ENCODE data around the gene TPO. TPM values are rescaled to one million over a fixed set of nuclear protein-coding genes. Genes with fewer than 3 reads are reported as not detected.

TPO gene
- total RNA-seq, 1 experiment from 2014 or later = not detected

GRCh38 chr2:1586923-1587840 lies 173.9 kb downstream of the TPO start:
- intact Hi-C loops (cut with micrococcal nuclease; ENCODE audit: unreplicated experiment) = loop anchor here (1.0 to 5.0 kb wide), 4 partner anchors 33 to 155 kb away; partner anchors contain the start of gene PXDN
- Histone ChIP-seq H4K20me1 (ENCODE audit: insufficient read depth) (no peaks in the 10 kb centered on the region; the same call in 1 of the 2 replicates), H3F3A (ENCODE audit: insufficient read depth, low read depth) (peaks cover 24% of the 10 kb centered on the region), H3K4me2 (peak overlapping the region; percentile 82), H3K27me3 (ENCODE audit: insufficient read depth, low read depth) (peaks cover 18% of the 10 kb centered on the region), H3K9me2 (ENCODE audit: insufficient read depth) (no peaks in the 10 kb centered on the region), H3K27ac (peak overlapping the region; percentile 78), H3K4me3 (peak overlapping the region; percentile 54; the same call in 1 of the 2 replicates), H3K36me3 (ENCODE audit: low read depth) (no peaks in the 10 kb centered on the region), H3K4me1 (replicated peaks; ENCODE audit: insufficient read depth) (peaks cover 23% of the 10 kb centered on the region), H3K9me3 (ENCODE audit: insufficient read depth, low read depth) (no peaks in the 10 kb centered on the region), H2AFZ (no peak overlapping the region), H3K79me2 (ENCODE audit: low read depth) (no peaks in the 10 kb centered on the region)
- TF ChIP-seq CTCF (conservative IDR thresholded peaks at IDR 0.05) (no peak), EZH2 (IDR thresholded peaks at IDR 0.05; ENCODE audit: low read depth) (no peak)
- ChIA-PET CTCF (interaction anchor here (1.3 to 1.7 kb wide), 3 partner anchors 34 to 38 kb away, joined by 4 to 6 read pairs (median 5); no protein-coding TSS in a partner anchor), POLR2A (ENCODE audit: unreplicated experiment) (interaction anchor here (0.6 kb wide), 1 partner anchor 9 kb away, joined by 5 read pairs; no protein-coding TSS in a partner anchor)
- DNase-seq = peak; percentile 77 to 84
- BruUV-seq (replicated peaks) = no TSS peak

- DNase-seq = no peak
- BruUV-seq (replicated peaks) = no TSS peak
- Histone ChIP-seq H3K27me3 (ENCODE audit: insufficient read depth, low read depth) (peaks cover 9% of the 10 kb centered on the region), H3K4me2 (no peak overlapping the region), H3K36me3 (ENCODE audit: low read depth) (no peaks in the 10 kb centered on the region), H3K79me2 (ENCODE audit: low read depth) (no peaks in the 10 kb centered on the region), H4K20me1 (ENCODE audit: insufficient read depth) (no peaks in the 10 kb centered on the region; the same call in 1 of the 2 replicates), H3F3A (ENCODE audit: insufficient read depth, low read depth) (peaks cover 29% of the 10 kb centered on the region), H3K4me1 (replicated peaks; ENCODE audit: insufficient read depth) (peaks cover 34% of the 10 kb centered on the region), H3K4me3 (no peak overlapping the region), H2AFZ (no peak overlapping the region), H3K9me3 (ENCODE audit: insufficient read depth, low read depth) (no peaks in the 10 kb centered on the region), H3K9me2 (ENCODE audit: insufficient read depth) (no peaks in the 10 kb centered on the region), H3K27ac (no peak overlapping the region)
- intact Hi-C loops (cut with micrococcal nuclease; ENCODE audit: unreplicated experiment) = loop anchor here (5.0 kb wide), 1 partner anchor 154 kb away; the partner anchor contains the start of gene PXDN
- ChIA-PET CTCF (no interaction called here), POLR2A (ENCODE audit: unreplicated experiment) (no interaction called here)
- TF ChIP-seq CTCF (conservative IDR thresholded peaks at IDR 0.05) (no peak), EZH2 (IDR thresholded peaks at IDR 0.05; ENCODE audit: low read depth) (no peak)
Observed at GRCh38 chr2:1588051-1588977, 175.1 kb downstream of the TPO start.
